ENCODE results near the gene STK25. TPM values are rescaled to one million over a fixed set of nuclear protein-coding genes. Genes with fewer than 3 reads are reported as not detected.

STK25 gene
- total RNA-seq, 1 donor from 2014 or later: 226 TPM

Small RNAs within 50 kb of the gene (microRNA-seq; reads per million reads assigned to microRNA genes)
- not detected for gene MIR3133 (ENCODE audit: borderline number of aligned reads, unreplicated experiment)

Other genes starting within 250 kb of the STK25 start
- 388 and 399 TPM in 2 replicates for gene HDLBP, start 192.9 kb downstream of the STK25 start, total RNA-seq
- 445 and 460 TPM in 2 replicates for gene SEPTIN2, start 192.7 kb downstream of the STK25 start, total RNA-seq
- 63.6 and 67.0 TPM in 2 replicates for gene FARP2, start 152.3 kb downstream of the STK25 start, total RNA-seq
- 8.0 and 10.2 TPM in 2 replicates for gene BOK, start 50.2 kb upstream of the STK25 start, total RNA-seq
- gene THAP4, start 128.6 kb upstream of the STK25 start, total RNA-seq: 55.8 and 61.0 TPM in 2 replicates
- 142 and 143 TPM in 2 replicates for gene ATG4B, start 129.1 kb upstream of the STK25 start, total RNA-seq
- gene DTYMK, start 178.2 kb upstream of the STK25 start, total RNA-seq: 51.4 and 54.4 TPM in 2 replicates
- 57.8 and 65.9 TPM in 2 replicates for gene ING5, start 193.5 kb upstream of the STK25 start, total RNA-seq
- 28.8 and 34.8 TPM in 2 replicates for gene D2HGDH, start 226.0 kb upstream of the STK25 start, total RNA-seq